MM.1S (cell line): ENCODE data around the gene SAXO1.

Experiments
- DNase-seq: peaks from one replicate; pipeline ENCODE4 v3.0.0-alpha.2; 2015
- H2AFZ ChIP-seq: fragments of 300-600 bp; sonication (generic); 2 replicates; pipeline ENCODE4 v1.6.0; 2016; ENCODE audit warnings: antibody characterized with exemption, low read length
- H3F3A ChIP-seq: fragments of 300-600 bp; sonication (generic); 2 replicates; pipeline ENCODE4 v1.6.1; 2016; ENCODE audit warnings: mild to moderate bottlenecking, antibody characterized with exemption, low read length, moderate library complexity, mixed read lengths; ENCODE audit not compliant: insufficient read depth
- H3K27ac ChIP-seq: fragments of 300-600 bp; sonication (generic); 2 replicates; pipeline ENCODE4 v1.5.1; 2016; ENCODE audit warnings: mild to moderate bottlenecking, low read length
- H3K27me3 ChIP-seq: fragments of 300-600 bp; sonication (generic); replicated peaks from 2 replicates; pipeline ENCODE4 v1.6.0; 2016; ENCODE audit warnings: low read length; ENCODE audit not compliant: insufficient read depth
- H3K36me3 ChIP-seq: fragments of 300-600 bp; sonication (generic); replicated peaks from 2 replicates; pipeline ENCODE4 v1.6.1; 2016; ENCODE audit warnings: mild to moderate bottlenecking, low read length, mixed read lengths; ENCODE audit not compliant: insufficient read depth
- H3K4me1 ChIP-seq: fragments of 300-600 bp; sonication (generic); 2 replicates; pipeline ENCODE4 v1.6.1; 2016; ENCODE audit warnings: low read length, mixed read lengths
- H3K4me2 ChIP-seq: fragments of 300-600 bp; sonication (generic); 2 replicates; pipeline ENCODE4 v1.6.0; 2016; ENCODE audit warnings: low read depth, low read length
- H3K4me3 ChIP-seq: fragments of 300-600 bp; sonication (generic); 2 replicates; pipeline ENCODE4 v1.5.1; 2016; ENCODE audit warnings: low read length, mixed read lengths
- H3K79me2 ChIP-seq: fragments of 300-600 bp; sonication (generic); 2 replicates; pipeline ENCODE4 v1.6.1; 2016; ENCODE audit warnings: mixed run types, low read length, mixed read lengths
- H3K9ac ChIP-seq: fragments of 300-600 bp; sonication (generic); 2 replicates; pipeline ENCODE4 v1.6.1; 2016; ENCODE audit warnings: low read length, mixed read lengths
- H3K9me2 ChIP-seq: fragments of 300-600 bp; sonication (generic); replicated peaks from 2 replicates; pipeline ENCODE4 v1.6.1; 2016; ENCODE audit warnings: mild to moderate bottlenecking, low read length, mixed read lengths; ENCODE audit not compliant: insufficient read depth
- H3K9me3 ChIP-seq: fragments of 300-600 bp; sonication (generic); replicated peaks from 2 replicates; pipeline ENCODE4 v1.6.1; 2016; ENCODE audit warnings: mild to moderate bottlenecking, low read length, mixed read lengths; ENCODE audit not compliant: insufficient read depth
- H4K20me1 ChIP-seq: fragments of 300-600 bp; sonication (generic); 2 replicates; pipeline ENCODE4 v1.6.1; 2016; ENCODE audit warnings: mild to moderate bottlenecking, low read length, moderate library complexity, mixed read lengths; ENCODE audit not compliant: insufficient read depth
- EZH2 ChIP-seq: fragments of 300-600 bp; sonication (generic); optimal IDR thresholded peaks from 2 replicates; pipeline ENCODE3; 2017; ENCODE audit warnings: low read depth, mild to moderate bottlenecking, antibody characterized with exemption, low read length, mixed read lengths
- EZH2phosphoT487 ChIP-seq: fragments of 300-600 bp; sonication (generic); IDR thresholded peaks from 2 replicates; pipeline ENCODE4 v1.6.1; 2018; ENCODE audit warnings: antibody characterized with exemption, low read length
- TF ChIP-seq, protein P1 (sequence below): fragments of 300-600 bp; sonication (generic); IDR thresholded peaks from 2 replicates; pipeline ENCODE4 v1.5.1; 2016; ENCODE audit warnings: antibody characterized with exemption, low read length, mixed read lengths

SAXO1 gene

DNA sequence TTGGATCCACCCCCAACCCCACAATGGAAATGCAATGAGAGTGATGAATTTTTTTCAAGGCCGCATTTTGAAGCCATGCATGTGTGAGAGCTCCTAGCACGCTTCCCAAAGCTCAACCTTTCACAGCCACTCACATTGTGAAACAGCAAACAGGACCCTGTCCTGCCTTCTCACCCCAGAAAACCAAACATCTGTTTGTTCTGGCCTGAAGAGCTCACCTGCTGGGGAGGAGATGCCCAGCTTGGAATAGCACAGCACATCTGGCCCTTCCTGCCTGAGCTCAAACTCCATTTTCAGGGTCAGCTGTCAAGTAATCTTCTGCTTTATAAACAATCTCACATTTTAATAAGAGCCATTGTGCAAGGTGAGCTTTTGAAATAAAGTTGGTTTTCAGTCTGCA lies 54.8 kb downstream of the SAXO1 start:
- H3K27ac ChIP-seq = no peak overlapping the region
- H3K27me3 ChIP-seq = no peaks in the 10 kb centered on the region
- TF ChIP-seq, protein P1, sequence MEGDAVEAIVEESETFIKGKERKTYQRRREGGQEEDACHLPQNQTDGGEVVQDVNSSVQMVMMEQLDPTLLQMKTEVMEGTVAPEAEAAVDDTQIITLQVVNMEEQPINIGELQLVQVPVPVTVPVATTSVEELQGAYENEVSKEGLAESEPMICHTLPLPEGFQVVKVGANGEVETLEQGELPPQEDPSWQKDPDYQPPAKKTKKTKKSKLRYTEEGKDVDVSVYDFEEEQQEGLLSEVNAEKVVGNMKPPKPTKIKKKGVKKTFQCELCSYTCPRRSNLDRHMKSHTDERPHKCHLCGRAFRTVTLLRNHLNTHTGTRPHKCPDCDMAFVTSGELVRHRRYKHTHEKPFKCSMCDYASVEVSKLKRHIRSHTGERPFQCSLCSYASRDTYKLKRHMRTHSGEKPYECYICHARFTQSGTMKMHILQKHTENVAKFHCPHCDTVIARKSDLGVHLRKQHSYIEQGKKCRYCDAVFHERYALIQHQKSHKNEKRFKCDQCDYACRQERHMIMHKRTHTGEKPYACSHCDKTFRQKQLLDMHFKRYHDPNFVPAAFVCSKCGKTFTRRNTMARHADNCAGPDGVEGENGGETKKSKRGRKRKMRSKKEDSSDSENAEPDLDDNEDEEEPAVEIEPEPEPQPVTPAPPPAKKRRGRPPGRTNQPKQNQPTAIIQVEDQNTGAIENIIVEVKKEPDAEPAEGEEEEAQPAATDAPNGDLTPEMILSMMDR = no peak
- TF ChIP-seq EZH2phosphoT487 (no peak), EZH2 (no peak)
- no peaks in the 10 kb centered on the region for H3K9me2 ChIP-seq
- H3K9ac ChIP-seq = no peak overlapping the region
- no peaks in the 10 kb centered on the region for H3K4me1 ChIP-seq
- no peak overlapping the region for H3K4me2 ChIP-seq
- no peaks in the 10 kb centered on the region for H3K79me2 ChIP-seq
- no peak overlapping the region for H2AFZ ChIP-seq
- DNase-seq = no peak
- no peaks in the 10 kb centered on the region for H3K36me3 ChIP-seq
- no peaks in the 10 kb centered on the region for H3F3A ChIP-seq
- H4K20me1 ChIP-seq = no peaks in the 10 kb centered on the region
- H3K9me3 ChIP-seq = no peaks in the 10 kb centered on the region
- no peak overlapping the region for H3K4me3 ChIP-seq

DNA sequence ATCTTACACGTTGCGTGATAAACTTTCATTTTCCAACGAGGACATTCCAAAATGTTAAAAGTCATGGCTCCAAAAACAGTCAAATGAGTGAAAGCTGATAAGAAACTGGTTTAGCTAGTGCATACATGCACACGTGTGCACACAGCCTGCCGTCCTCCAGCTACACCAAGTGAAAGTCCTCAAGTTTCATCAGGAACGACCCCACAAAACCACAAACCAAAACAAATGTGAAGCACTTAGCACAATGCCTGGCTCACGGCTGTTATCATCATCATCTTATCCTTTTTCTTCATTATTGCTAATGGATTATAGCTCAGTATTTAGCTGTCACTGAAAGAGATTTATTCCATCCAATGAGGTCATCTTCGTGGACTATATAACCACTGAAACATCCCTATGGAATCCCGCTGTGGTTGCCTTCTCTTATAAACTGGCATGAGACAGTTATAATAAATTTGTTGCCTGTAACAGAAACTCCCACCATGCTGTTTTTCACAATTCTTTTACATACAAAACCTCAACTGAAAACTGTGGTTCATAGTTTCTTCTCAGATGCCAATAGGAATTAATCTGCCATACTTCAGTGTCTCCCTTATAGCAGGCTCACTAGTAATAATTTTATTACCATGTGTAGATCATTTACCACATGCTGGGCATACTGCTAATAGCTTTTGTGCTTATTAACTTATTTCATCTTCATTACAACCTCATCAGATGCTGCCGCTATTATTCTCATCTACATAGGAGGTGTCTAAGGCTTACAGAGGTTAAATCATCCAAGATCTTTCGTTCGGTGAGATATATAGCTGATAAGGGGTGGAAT lies 56.1 kb downstream of the SAXO1 start:
- H3K4me3 ChIP-seq = no peak overlapping the region
- H3K27ac ChIP-seq = no peak overlapping the region
- H3K4me2 ChIP-seq = no peak overlapping the region
- H3K36me3 ChIP-seq = no peaks in the 10 kb centered on the region
- no peaks in the 10 kb centered on the region for H3F3A ChIP-seq
- no peak overlapping the region for H2AFZ ChIP-seq
- no peaks in the 10 kb centered on the region for H3K4me1 ChIP-seq
- TF ChIP-seq EZH2phosphoT487 (no peak), EZH2 (no peak)
- TF ChIP-seq, protein P1 = no peak
- no peaks in the 10 kb centered on the region for H3K79me2 ChIP-seq
- no peaks in the 10 kb centered on the region for H4K20me1 ChIP-seq
- H3K27me3 ChIP-seq = no peaks in the 10 kb centered on the region
- DNase-seq = peak; percentile 11
- no peak overlapping the region for H3K9ac ChIP-seq
- H3K9me2 ChIP-seq = no peaks in the 10 kb centered on the region
- H3K9me3 ChIP-seq = no peaks in the 10 kb centered on the region

DNA sequence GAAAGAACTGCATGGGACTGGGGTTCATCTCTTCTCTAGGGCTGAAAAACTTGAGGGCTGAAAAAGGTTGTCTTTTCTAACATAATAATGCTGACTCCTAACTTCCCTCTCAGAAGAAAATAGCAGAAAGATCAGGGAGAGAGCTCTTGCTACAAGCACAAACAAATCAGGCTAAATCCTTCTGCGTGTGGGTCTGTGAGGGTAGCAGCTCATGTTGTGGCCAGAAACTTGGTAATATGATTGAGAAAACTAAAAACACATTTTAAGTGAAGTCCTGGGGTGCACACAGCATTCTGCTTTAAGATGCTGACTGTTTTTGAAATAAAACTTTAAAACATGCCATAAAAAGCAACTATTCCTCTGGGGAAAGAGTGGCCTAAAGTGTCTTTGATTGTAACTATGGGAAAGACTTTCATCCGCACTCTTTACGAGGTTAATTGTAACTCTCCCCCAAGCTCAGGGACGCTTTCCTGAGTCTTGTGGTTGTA lies 56.7 kb downstream of the SAXO1 start:
- TF ChIP-seq EZH2phosphoT487 (no peak), EZH2 (no peak)
- TF ChIP-seq, protein P1 = no peak
- Histone ChIP-seq H2AFZ (no peak overlapping the region), H3K9ac (no peak overlapping the region), H3K27me3 (no peaks in the 10 kb centered on the region), H3K4me2 (no peak overlapping the region), H3F3A (no peaks in the 10 kb centered on the region), H3K36me3 (no peaks in the 10 kb centered on the region), H3K4me1 (no peaks in the 10 kb centered on the region), H3K9me2 (no peaks in the 10 kb centered on the region), H4K20me1 (no peaks in the 10 kb centered on the region), H3K27ac (no peak overlapping the region), H3K79me2 (no peaks in the 10 kb centered on the region), H3K9me3 (no peaks in the 10 kb centered on the region), H3K4me3 (no peak overlapping the region)
- no peak for DNase-seq
